H1 (cell line): ENCODE measurements around the gene SUPT20H. TPM values are rescaled to one million over a fixed set of nuclear protein-coding genes. Genes with fewer than 3 reads are reported as not detected.

Experiments
- CTCF ChIA-PET: fragments of 300-600 bp; sonication (Branson Sonifier 250); formaldehyde crosslinking; loops from one replicate; lab custom pipeline; 2021; ENCODE audit not compliant: partially characterized antibody; lab: Charles Lee
- POLR2A ChIA-PET: fragments of 300-600 bp; sonication (Branson Sonifier 250); formaldehyde crosslinking; loops from one replicate; lab custom pipeline; 2021; ENCODE audit warnings: inconsistent platforms; ENCODE audit not compliant: partially characterized antibody; lab: Charles Lee
- DNase-seq, 2 experiments: peaks; one replicate each; pipeline versions ENCODE4 v3.0.0 to v3.0.0-alpha.2; 2010 to 2022; ENCODE audit warnings: low spot score in 2 of 2, low read depth in 1 of 2, mixed read lengths in 1 of 2
- FAIRE-seq: peaks from 2 replicates; lab custom pipeline; 2011; peaks lifted over from hg19 to GRCh38; lab: Jason Lieb, UNC
- H2AFZ ChIP-seq: 2 replicates; pipeline ENCODE4 v1.8.1; 2012; ENCODE audit warnings: low read length, inconsistent platforms
- H2AK5ac ChIP-seq: 2 replicates; pipeline ENCODE4 v1.6.1; 2013; ENCODE audit warnings: low read depth, low read length
- H2BK120ac ChIP-seq: replicated peaks from 2 replicates; pipeline ENCODE3; 2013; ENCODE audit warnings: low read depth, low read length, inconsistent platforms
- H2BK12ac ChIP-seq: 2 replicates; pipeline ENCODE4 v1.6.1; 2013; ENCODE audit warnings: low read depth, low read length
- H2BK15ac ChIP-seq: 2 replicates; pipeline ENCODE4 v1.6.1; 2013; ENCODE audit warnings: low read length
- H2BK20ac ChIP-seq: 2 replicates; pipeline ENCODE4 v1.6.1; 2013; ENCODE audit warnings: low read length
- H2BK5ac ChIP-seq: 2 replicates; pipeline ENCODE4 v1.6.1; 2013; ENCODE audit warnings: low read depth, low read length
- H3K14ac ChIP-seq: 2 replicates; pipeline ENCODE4 v1.6.1; 2013; ENCODE audit warnings: inconsistent platforms; ENCODE audit not compliant: insufficient read length
- H3K18ac ChIP-seq: 2 replicates; pipeline ENCODE4 v1.6.1; 2013; ENCODE audit warnings: low read length; ENCODE audit errors: extremely low read depth
- H3K23ac ChIP-seq: 2 replicates; pipeline ENCODE4 v1.6.1; 2013; ENCODE audit warnings: inconsistent platforms; ENCODE audit not compliant: insufficient read length
- H3K23me2 ChIP-seq: 2 replicates; pipeline ENCODE4 v1.6.1; 2013; ENCODE audit warnings: low read depth, low read length
- H3K27ac ChIP-seq: 2 replicates; pipeline ENCODE4 v1.6.1; 2011; ENCODE audit warnings: low read depth, low read length, inconsistent platforms
- H3K27me3 ChIP-seq, 4 experiments: replicated peaks in 1 of 4; 1 replicate in 1 of 4; 2 replicates in 3 of 4; pipeline versions ENCODE4 v1.6.1 to v1.8.1; 2011 to 2013; ENCODE audit warnings: low read length in 3 of 4, mild to moderate bottlenecking in 3 of 4, inconsistent platforms in 2 of 4, mixed read lengths in 2 of 4, moderate library complexity in 1 of 4; ENCODE audit not compliant: control insufficient read depth in 3 of 4, insufficient read depth in 3 of 4; ENCODE audit errors: extremely low read depth in 1 of 4
- H3K36me3 ChIP-seq, 4 experiments: 2 replicates each; pipeline versions ENCODE4 v1.6.1 to v1.8.1; 2011 to 2013; ENCODE audit warnings: mild to moderate bottlenecking in 4 of 4, low read length in 3 of 4, moderate library complexity in 2 of 4, control low read depth in 1 of 4, inconsistent platforms in 1 of 4; ENCODE audit not compliant: insufficient read depth in 4 of 4, control insufficient read depth in 2 of 4
- H3K4ac ChIP-seq: replicated peaks from 2 replicates; pipeline ENCODE3; 2013; ENCODE audit warnings: low read length, low read depth, mixed read lengths, inconsistent platforms; ENCODE audit not compliant: insufficient read length
- H3K4me1 ChIP-seq, 4 experiments: replicated peaks in 1 of 4; 1 replicate in 1 of 4; 2 replicates in 3 of 4; pipeline versions ENCODE4 v1.6.1 to v1.8.1; 2011 to 2013; ENCODE audit warnings: low read length in 3 of 4, inconsistent platforms in 2 of 4, mixed read lengths in 1 of 4; ENCODE audit not compliant: insufficient read depth in 4 of 4, control insufficient read depth in 3 of 4
- H3K4me2 ChIP-seq, 2 experiments: 2 replicates each; pipeline versions ENCODE4 v1.6.1 to v1.8.1; 2011 to 2013; ENCODE audit warnings: low read depth in 2 of 2, low read length in 2 of 2, control low read depth in 1 of 2, inconsistent platforms in 1 of 2, mild to moderate bottlenecking in 1 of 2; ENCODE audit not compliant: insufficient read depth in 1 of 2
- H3K4me3 ChIP-seq, 4 experiments: fragments of 200-600, 300-600 bp in 1 of 4; sonication (generic), shearing (Covaris generic), sonication (Bioruptor Twin) in 1 of 4; 2 replicates each; pipeline versions ENCODE4 v1.5.1 to v1.8.1; 2011 to 2016; ENCODE audit warnings: low read length in 4 of 4, low read depth in 3 of 4, control low read depth in 2 of 4, inconsistent platforms in 2 of 4, mild to moderate bottlenecking in 2 of 4, mixed read lengths in 1 of 4, moderate library complexity in 1 of 4; ENCODE audit not compliant: insufficient read depth in 2 of 4; ENCODE audit errors: extremely low read depth in 1 of 4
- H3K56ac ChIP-seq: replicated peaks from 2 replicates; pipeline ENCODE3; 2013; ENCODE audit warnings: low read depth, mild to moderate bottlenecking, mixed read lengths, low read length, inconsistent platforms; ENCODE audit not compliant: insufficient read length
- H3K79me1 ChIP-seq: 2 replicates; pipeline ENCODE4 v1.6.1; 2013; ENCODE audit warnings: low read depth, low read length, control low read depth
- H3K79me2 ChIP-seq, 2 experiments: 2 replicates each; pipeline versions ENCODE4 v1.6.1 to v1.8.1; 2012 to 2013; ENCODE audit warnings: low read length in 2 of 2, mild to moderate bottlenecking in 2 of 2, inconsistent platforms in 1 of 2; ENCODE audit not compliant: insufficient read depth in 2 of 2, control insufficient read depth in 1 of 2
- H3K9ac ChIP-seq, 4 experiments: replicated peaks in 1 of 4; 1 replicate in 1 of 4; 2 replicates in 3 of 4; pipeline versions ENCODE4 v1.6.1 to v1.8.1; 2011 to 2013; ENCODE audit warnings: low read depth in 3 of 4, low read length in 3 of 4, control low read depth in 2 of 4, mild to moderate bottlenecking in 2 of 4, moderate library complexity in 2 of 4, inconsistent platforms in 1 of 4; ENCODE audit errors: extremely low read depth in 1 of 4
- H3K9me3 ChIP-seq, 2 experiments: 2 replicates each; pipeline versions ENCODE4 v1.6.1 to v1.8.1; 2012 to 2013; ENCODE audit warnings: mild to moderate bottlenecking in 2 of 2, moderate library complexity in 2 of 2, control low read depth in 1 of 2, inconsistent platforms in 1 of 2, low read depth in 1 of 2, low read length in 1 of 2, mixed read lengths in 1 of 2; ENCODE audit not compliant: insufficient read depth in 2 of 2
- H4K20me1 ChIP-seq, 2 experiments: replicated peaks in 1 of 2; 2 replicates each; pipeline versions ENCODE3 to v1.8.1; 2011 to 2013; ENCODE audit warnings: inconsistent platforms in 2 of 2, low read length in 2 of 2, mild to moderate bottlenecking in 1 of 2; ENCODE audit not compliant: insufficient read depth in 2 of 2, control insufficient read depth in 1 of 2
- H4K5ac ChIP-seq: 2 replicates; pipeline ENCODE4 v1.6.1; 2013; ENCODE audit warnings: low read length, low read depth, mixed read lengths, inconsistent platforms; ENCODE audit not compliant: insufficient read length
- H4K8ac ChIP-seq: 2 replicates; pipeline ENCODE4 v1.8.0; 2013; ENCODE audit warnings: mild to moderate bottlenecking, moderate library complexity, low read length, inconsistent platforms; ENCODE audit not compliant: insufficient read depth; ENCODE audit errors: extremely low read depth
- H4K91ac ChIP-seq: replicated peaks from 2 replicates; pipeline ENCODE3; 2013; ENCODE audit warnings: low read length, mixed read lengths, inconsistent platforms; ENCODE audit not compliant: insufficient read length
- ASH2L ChIP-seq: fragments of 200-600, 300-600 bp; sonication (generic); IDR thresholded peaks from one replicate; pipeline ENCODE4 v1.7.1; 2017; ENCODE audit warnings: low read length
- FOSL1 ChIP-seq: IDR thresholded peaks from 2 replicates; pipeline ENCODE4 v1.6.1; 2011; ENCODE audit warnings: mild to moderate bottlenecking, low read depth, low read length, moderate library complexity; ENCODE audit not compliant: insufficient read depth
- NANOG ChIP-seq: IDR thresholded peaks from 2 replicates; pipeline ENCODE4 v1.6.1; 2011; ENCODE audit warnings: low read length, low read depth, mild to moderate bottlenecking, inconsistent platforms; ENCODE audit not compliant: insufficient read depth, poor library complexity, severe bottlenecking
- WGBS, 2 experiments: shearing (Covaris generic) in 1 of 2; methylation state at CpG; one replicate each; pipeline versions ENCODE4 v1.1.6 to v1.1.7; 2013 to 2015; ENCODE audit warnings: low lambda C conversion rate in 2 of 2, mixed read lengths in 2 of 2, inconsistent platforms in 1 of 2, low coverage in 1 of 2, missing lambda C conversion rate in 1 of 2; ENCODE audit not compliant: insufficient replicate concordance in 2 of 2, insufficient coverage in 1 of 2, insufficient read length in 1 of 2; ENCODE audit errors: extremely low coverage in 1 of 2, missing lambda C conversion rate in 1 of 2; 5-methylcytosine and 5-hydroxymethylcytosine counted together
- polyA plus RNA-seq, 7 experiments: library from polyadenylated mRNA; depleted of rRNA in 3 of 7; stranded (reverse) in 5 of 7; unstranded in 2 of 7; fragments of >200 nt in 5 of 7; fragments of 200-250 nt in 2 of 7; gene quantifications; 1 replicate in 5 of 7; 2 replicates in 1 of 7; 4 replicates in 1 of 7; pipeline versions ENCODE4 v1.2.1 to v1.2.3, GENCODE V29; 2011 to 2013; ENCODE audit warnings: missing spikeins in 2 of 7, mixed read lengths in 2 of 7
- total RNA-seq: library from RNA; stranded (reverse); fragmentation: NEBNext Ultra II Directional; extraction: Animal tissue kit (Norgen Biotek cat#: 25700); gene quantifications from 2 replicates; pipeline ENCODE4 v1.2.1, GENCODE V29; 2021

The SUPT20H gene
- total and polyA plus RNA-seq, 2 of the 8 experiments (the other 6 are each of a cell fraction or from before 2014, with no cell fraction given) = 69.2 to 75.1 TPM

DNA sequence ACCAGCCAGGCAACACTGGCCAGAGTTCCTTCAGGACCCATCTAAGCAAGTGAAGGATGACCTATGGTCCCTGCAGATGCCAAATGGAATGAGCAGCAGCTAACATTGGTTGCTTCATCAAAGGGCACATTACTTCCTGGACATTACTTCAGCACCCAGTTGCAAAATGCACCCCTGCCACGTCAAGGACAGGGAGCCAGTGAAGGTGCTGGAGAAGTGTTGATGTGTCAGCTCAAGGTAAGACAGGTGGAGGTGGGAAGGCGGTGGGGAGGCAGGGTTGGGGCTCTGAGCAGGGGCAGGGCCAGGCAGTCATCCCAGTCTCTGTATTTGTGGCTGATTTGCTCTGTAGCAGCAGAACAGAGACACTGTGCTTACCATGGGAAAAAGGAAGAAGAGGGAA is 31.4 kb upstream of the SUPT20H start:
- no peak overlapping the region for H3K27ac ChIP-seq
- H4K91ac ChIP-seq = no peak overlapping the region
- H2AK5ac ChIP-seq = no peak overlapping the region
- no peak overlapping the region for H3K9ac ChIP-seq
- no peaks in the 10 kb centered on the region for H4K20me1 ChIP-seq
- no peaks in the 10 kb centered on the region for H3K27me3 ChIP-seq
- ChIA-PET CTCF (interaction anchor here (0.6 to 2.3 kb wide), 3 partner anchors 16 to 222 kb away, joined by 3 to 6 read pairs (median 4); no protein-coding TSS in a partner anchor), POLR2A (interaction anchor here (0.8 kb wide), 1 partner anchor 13 kb away, joined by 3 read pairs; no protein-coding TSS in a partner anchor)
- H3K4me2 ChIP-seq = no peak overlapping the region
- H3K79me1 ChIP-seq = no peaks in the 10 kb centered on the region
- H3K79me2 ChIP-seq = no peaks in the 10 kb centered on the region
- H2BK20ac ChIP-seq = no peak overlapping the region
- no peak for DNase-seq
- no peaks in the 10 kb centered on the region for H3K4me1 ChIP-seq
- no peak overlapping the region for H3K14ac ChIP-seq
- H3K23me2 ChIP-seq = no peaks in the 10 kb centered on the region
- no peak overlapping the region for H3K23ac ChIP-seq
- no peak overlapping the region for H3K56ac ChIP-seq
- H2BK5ac ChIP-seq = no peak overlapping the region
- no peak for TF ChIP-seq ASH2L
- no peak for TF ChIP-seq FOSL1
- no peak for TF ChIP-seq NANOG
- H3K36me3 ChIP-seq = no peaks in the 10 kb centered on the region
- no peak overlapping the region for H2AFZ ChIP-seq
- H4K8ac ChIP-seq = no peak overlapping the region
- H4K5ac ChIP-seq = no peak overlapping the region
- no peak overlapping the region for H2BK12ac ChIP-seq
- no peak overlapping the region for H3K18ac ChIP-seq
- H3K4ac ChIP-seq = no peak overlapping the region
- no peak overlapping the region for H2BK120ac ChIP-seq
- no peak overlapping the region for H3K4me3 ChIP-seq
- H3K9me3 ChIP-seq = no peaks in the 10 kb centered on the region
- WGBS, 2 experiments = 79% methylated on average over 1 of the region's 2 CpGs; no CpG with 5 or more reads in 1 of the 2 experiments
- no peak for FAIRE-seq
- no peak overlapping the region for H2BK15ac ChIP-seq
